Head of caudate nucleus (tissue), 42 donors: ENCODE measurements around the gene CFAP210.
"Not testable (repeated sequence)": the region's sequence is repeated elsewhere in the genome, so short reads cannot be mapped to it uniquely, and the experiment has no call there.

Experiments
- DNase-seq, 42 donors: peaks; one replicate each; pipeline versions ENCODE4 v3.0.0 to v3.0.0-alpha.2; 2020 to 2021; ENCODE audit warnings: mixed read lengths in 7 of 42
- intact Hi-C: fragments of 100-400 bp; cut with DNase I; formaldehyde crosslinking; loops from one replicate; pipeline ENCODE4 v1.15.0; 2022

Gene CFAP210

DNA sequence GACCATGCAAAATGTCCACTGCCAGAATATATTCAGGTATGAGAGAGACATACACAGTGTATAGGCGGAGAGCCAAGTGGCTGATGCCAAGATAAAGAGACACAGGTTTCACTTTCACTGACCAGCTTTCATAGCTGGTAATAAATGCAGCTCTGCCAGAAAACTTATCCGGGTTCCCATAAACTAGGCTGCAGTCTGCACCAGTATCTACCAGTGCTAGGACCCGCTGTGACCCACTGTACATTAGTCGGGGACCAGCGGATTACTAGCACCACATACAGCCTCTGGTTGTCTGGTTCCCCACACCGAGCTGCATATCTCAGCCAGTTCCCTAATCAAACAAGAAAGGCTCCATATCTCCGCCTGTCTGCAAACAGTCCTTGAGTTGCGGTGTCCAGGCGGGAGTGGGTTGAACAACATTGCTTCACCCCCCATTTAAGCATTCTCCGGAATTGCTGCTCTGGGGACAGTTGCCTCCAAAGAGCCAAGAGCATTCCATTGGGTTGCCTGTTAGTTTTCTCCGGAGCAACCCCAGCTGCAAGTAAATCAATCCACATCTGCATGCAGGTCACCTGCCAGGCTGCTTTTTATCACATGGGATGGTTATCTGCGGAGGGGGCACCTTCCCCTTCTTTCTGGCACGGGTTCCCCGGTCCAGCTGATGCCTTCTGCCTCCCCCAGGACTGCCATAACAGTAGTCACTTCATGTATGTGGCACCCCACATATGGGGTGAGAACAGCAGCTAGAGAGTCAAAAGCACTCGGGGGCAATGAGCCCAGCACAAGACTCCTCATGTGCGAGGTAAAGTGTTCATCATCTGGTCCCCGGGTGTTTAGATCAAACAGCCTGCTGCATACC is 21.4 kb upstream of the CFAP210 start:
- DNase-seq, result peak in 1 of 42 donors; percentile 9
- intact Hi-C loops, result no loop called here

GRCh38 chr2:169714699-169715098 is 20.5 kb upstream of the CFAP210 start:
- DNase-seq, result peak in 20 of 42 donors; percentile 17 to 77 (median 44)
- intact Hi-C loops, result no loop called here

DNA sequence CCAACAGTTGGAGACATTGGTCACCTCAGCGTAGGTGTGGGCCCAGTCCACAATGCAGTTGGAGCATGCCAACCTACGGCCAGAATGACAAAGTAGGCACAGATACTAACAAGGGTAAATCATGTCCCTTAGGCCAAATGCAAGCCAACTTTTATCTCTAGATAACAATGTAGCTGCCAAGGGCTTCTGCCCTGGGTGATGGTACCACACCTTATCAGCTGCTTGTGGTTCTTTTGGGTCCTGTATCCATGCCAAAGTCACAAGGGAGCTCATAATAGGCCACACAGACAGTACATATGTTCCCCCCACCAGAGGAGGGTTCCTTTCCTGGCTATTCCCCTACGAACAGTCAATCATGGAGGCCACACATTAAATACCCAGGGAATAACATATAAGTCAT is 19.1 kb upstream of the CFAP210 start:
- intact Hi-C loops, result no loop called here
- no peak for DNase-seq

GRCh38 chr2:169712791-169713227 is 18.6 kb upstream of the CFAP210 start:
- DNase-seq, result no peak
- intact Hi-C loops, result no loop called here

DNA sequence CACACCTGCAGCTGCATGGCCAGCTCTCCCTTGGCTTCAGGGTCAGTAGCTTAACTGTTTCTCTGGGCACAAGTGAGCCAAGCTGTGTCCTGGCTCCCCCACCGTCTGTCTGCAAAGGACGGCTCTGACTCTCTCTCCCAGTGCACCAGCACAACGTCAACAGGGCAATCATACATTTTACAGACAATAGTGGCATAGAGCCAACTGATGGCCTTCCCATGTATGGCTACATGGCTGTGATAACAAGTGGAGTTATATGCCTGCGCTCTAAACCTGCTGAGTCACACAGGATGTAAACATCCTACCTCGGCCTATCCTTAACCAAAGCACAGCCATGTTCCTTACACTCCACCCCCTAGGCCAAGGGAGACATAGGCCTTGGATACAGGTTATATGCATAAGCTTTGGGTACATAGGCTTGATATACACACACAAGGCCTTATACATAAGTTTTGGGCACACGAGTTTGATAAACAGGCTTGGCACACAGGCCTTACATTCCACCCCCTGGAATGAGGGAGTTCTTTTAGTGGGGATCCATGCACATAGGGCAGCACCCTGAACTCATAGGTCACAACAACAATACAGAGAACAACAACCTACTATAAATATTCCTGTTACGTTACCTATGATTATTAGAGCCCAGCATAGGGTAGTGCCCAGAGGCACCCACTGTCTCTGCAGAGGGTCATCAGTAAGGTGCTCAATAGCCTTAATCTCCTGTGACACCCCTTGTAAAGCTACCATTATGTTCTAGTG is 17.7 kb upstream of the CFAP210 start:
- intact Hi-C loops, result no loop called here
- no peak for DNase-seq

GRCh38 chr2:169709981-169710380 is 15.8 kb upstream of the CFAP210 start:
- intact Hi-C loops, result no loop called here
- DNase-seq, result no peak

DNA sequence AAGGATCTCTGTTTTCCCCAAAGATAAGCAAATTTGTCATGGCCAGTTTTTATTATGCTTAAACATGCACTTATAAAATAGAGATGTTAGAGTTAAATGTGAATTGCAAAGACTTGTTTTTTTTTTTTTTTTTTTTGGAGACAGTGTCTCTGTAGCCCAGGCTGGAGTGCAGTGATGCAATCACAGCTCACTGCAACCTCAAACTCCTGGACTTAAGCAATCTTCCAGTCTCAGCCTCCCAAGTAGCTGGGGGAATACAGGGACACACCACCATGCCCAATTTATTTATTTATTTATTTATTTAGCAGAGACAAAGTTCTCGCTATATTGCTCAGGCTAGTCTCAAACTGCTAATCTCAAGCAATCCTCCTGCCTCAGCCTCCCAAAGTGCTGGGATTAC is 15.1 kb upstream of the CFAP210 start:
- intact Hi-C loops, result no loop called here
- no peak for DNase-seq

DNA sequence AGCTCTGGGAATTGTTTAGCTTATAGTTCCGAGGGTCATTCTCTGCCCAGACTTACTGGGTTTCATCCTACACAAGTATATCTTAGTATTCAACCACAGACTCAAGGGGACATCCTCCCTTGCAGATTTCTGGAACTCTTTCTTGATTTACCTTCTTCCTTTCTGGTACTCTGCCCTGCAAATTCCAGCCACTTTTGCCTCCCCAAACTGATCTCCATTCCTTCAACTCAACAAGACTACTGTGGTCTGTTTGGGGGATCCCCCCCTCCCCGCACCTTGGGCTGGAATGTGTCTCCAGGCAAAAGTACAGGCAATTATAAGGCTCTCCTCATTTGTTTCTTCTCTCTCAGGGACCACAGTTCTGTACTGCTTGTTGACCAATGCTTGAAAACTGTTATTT is 13.4 kb upstream of the CFAP210 start:
- intact Hi-C loops, result no loop called here
- DNase-seq, result no peak

GRCh38 chr2:169705927-169706326 is 11.7 kb upstream of the CFAP210 start:
- intact Hi-C loops, result no loop called here
- no peak for DNase-seq

GRCh38 chr2:169704160-169704708 is 10.0 kb upstream of the CFAP210 start:
- intact Hi-C loops, result no loop called here
- DNase-seq, result no peak

DNA sequence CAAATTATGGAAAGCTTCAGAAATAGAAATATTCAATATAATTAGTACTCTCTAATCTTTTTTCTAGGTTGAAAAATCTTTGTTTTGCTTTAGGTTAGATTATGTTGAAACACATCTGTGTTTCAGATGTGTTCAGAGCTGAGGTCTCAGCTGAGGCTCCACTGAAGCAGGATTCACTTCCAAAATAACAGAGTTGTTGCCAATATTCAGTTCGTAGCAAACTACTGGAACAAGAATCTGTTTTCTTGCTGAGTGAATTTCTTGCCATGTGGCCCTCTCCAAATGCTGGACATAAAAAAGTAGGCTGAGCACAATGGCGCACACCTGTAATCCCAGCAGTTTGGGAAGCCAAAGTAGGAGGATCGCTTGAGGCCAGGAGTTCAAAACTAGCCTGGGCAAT is 8.8 kb upstream of the CFAP210 start:
- intact Hi-C loops, result no loop called here
- DNase-seq, result no peak

DNA sequence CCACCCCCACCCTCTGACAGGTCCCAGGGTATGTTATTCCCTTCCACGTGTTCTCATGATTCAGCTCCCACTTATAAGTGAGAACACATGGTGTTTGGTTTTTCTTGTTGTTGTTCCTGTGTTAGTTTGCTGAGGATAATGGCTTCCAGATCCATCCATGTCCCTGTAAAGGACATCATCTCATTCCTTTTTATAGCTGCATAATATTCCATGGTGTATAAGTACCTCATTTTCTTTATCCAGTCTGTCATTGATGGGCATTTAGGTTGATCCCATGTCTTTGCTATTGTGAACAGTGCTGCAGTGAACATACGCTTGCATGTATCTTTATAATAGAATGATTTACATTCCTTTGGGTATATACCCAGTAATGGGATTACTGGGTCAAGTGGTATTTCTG is 5.0 kb upstream of the CFAP210 start:
- DNase-seq, result not testable (repeated sequence)
- intact Hi-C loops, result loop anchor here (10.0 kb wide), 1 partner anchor 46 kb away; no protein-coding TSS in a partner anchor

DNA sequence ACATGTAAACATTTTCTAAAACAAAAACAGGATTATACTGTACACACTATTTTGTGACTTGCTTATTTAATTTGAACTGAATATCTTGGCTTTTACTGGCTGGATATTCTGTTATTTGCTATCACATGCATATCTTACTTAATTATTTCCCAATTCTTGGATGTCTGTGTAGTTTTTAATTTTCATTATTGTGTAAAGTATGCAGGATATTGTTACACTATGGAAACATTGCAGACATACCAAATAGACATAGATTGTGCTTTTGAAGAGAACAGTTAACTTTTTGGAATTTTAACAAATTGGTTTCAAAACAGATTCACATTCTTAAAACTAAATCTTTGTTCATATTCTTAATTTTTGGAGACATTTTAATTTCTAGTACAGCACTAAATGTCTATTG is 2.2 kb upstream of the CFAP210 start:
- no peak for DNase-seq
- intact Hi-C loops, result loop anchor here (10.0 kb wide), 1 partner anchor 48 kb away; no protein-coding TSS in a partner anchor

DNA sequence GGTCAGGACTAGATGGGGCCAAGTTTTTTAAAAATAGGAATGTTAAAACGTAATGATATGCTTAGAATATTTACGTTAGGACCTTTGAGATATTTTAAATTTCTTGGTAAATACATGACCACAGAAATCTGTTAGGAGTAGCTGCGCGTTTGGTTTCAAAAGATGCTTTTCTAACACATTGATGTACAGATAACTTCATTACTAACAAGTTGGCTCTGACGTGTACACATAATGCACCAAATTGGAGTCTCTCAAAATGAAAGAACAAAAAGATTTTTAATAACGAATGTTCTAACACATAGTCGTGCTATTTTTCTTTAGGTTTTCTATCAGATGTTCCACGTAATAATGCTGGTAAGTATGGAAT is 672 bp upstream of the CFAP210 start:
- intact Hi-C loops, result loop anchor here (10.0 kb wide), 1 partner anchor 50 kb away; no protein-coding TSS in a partner anchor
- DNase-seq, result no peak

GRCh38 chr2:169693360-169693759 is 845 bp downstream of the CFAP210 start:
- peak in 9 of 42 donors; percentile 14 to 48 (median 29) for DNase-seq
- intact Hi-C loops, result loop anchor here (10.0 kb wide), 1 partner anchor 51 kb away; no protein-coding TSS in a partner anchor

GRCh38 chr2:169692718-169693117 is 1.5 kb downstream of the CFAP210 start:
- intact Hi-C loops, result loop anchor here (10.0 kb wide), 1 partner anchor 52 kb away; no protein-coding TSS in a partner anchor
- DNase-seq, result no peak

DNA sequence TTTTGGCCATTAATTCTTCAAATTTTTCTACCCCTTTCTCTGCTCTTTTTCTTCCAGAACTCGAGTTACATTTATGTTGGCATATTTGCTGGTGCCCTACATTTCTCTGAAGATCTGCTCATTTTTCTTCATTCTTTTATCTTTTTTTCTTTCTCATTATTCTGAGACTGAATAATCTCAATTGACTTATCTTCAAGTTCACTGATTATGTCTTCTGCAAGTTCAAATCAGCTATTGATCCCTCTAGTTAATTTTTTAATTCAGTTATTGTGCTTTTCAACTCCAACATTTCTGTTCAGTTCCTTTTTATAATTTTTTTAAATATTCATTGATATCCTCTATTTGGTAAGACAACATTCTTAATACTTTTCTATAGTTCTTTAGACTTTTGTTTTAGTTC is 3.2 kb downstream of the CFAP210 start:
- DNase-seq, result no peak
- intact Hi-C loops, result loop anchor here (10.0 kb wide), 1 partner anchor 54 kb away; no protein-coding TSS in a partner anchor

DNA sequence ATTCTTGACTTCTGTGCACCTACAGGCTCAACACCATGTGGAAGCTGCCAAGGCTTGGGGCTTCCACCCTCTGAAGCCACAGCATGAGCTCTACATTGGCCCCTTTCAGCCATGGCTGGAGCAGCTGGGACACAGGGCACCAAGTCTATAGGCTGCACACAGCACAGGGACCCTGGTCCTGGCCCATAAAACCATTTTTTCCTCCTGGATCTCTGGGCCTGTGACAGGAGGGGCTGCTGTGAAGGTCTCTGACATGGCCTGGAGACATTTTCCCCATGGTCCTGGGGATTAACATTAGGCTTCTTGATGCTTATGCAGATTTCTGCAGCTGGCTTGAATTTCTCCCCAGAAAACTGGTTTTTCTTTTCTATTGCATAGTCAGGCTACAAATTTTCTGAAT is 6.3 kb downstream of the CFAP210 start:
- intact Hi-C loops, DNase-seq: not testable (repeated sequence)

- intact Hi-C loops, DNase-seq: not testable (repeated sequence)
These were observed 7.4 kb downstream of the CFAP210 start for GRCh38 chr2:169686825-169687224.

GRCh38 chr2:169684712-169685111 is 9.5 kb downstream of the CFAP210 start:
- DNase-seq, intact Hi-C loops: not testable (repeated sequence)
